CD4-positive, alpha-beta memory T cell (primary cell): ENCODE data around the gene PCDH19. TPM values are rescaled to one million over a fixed set of nuclear protein-coding genes. Genes with fewer than 3 reads are reported as not detected.

Source experiments
- CTCF ChIA-PET: fragments of 350-600 bp; sonication (Branson Sonifier 250); formaldehyde crosslinking; loops from one replicate; lab custom pipeline; 2021; ENCODE audit warnings: inconsistent platforms; ENCODE audit not compliant: partially characterized antibody; lab: Charles Lee
- POLR2A ChIA-PET: fragments of 350-600 bp; sonication (Branson Sonifier 250); formaldehyde crosslinking; loops from one replicate; lab custom pipeline; 2021; ENCODE audit not compliant: partially characterized antibody; lab: Charles Lee
- DNase-seq, 5 donors: peaks; one replicate each; pipeline versions ENCODE4 v3.0.0 to v3.0.0-alpha.2; 2020 to 2022; ENCODE audit warnings: mixed read lengths in 1 of 5
- H3K27ac ChIP-seq: one replicate; pipeline ENCODE4 v1.7.0; 2013; ENCODE audit warnings: low read depth, low read length
- H3K27me3 ChIP-seq: 2 replicates; pipeline ENCODE4 v1.7.0; 2013; ENCODE audit warnings: mild to moderate bottlenecking, low read length, moderate library complexity; ENCODE audit not compliant: insufficient read depth
- H3K36me3 ChIP-seq: 2 replicates; pipeline ENCODE4 v1.7.0; 2013; ENCODE audit warnings: mild to moderate bottlenecking, low read length, moderate library complexity; ENCODE audit not compliant: insufficient read depth
- H3K4me1 ChIP-seq: 2 replicates; pipeline ENCODE4 v1.7.0; 2013; ENCODE audit warnings: mild to moderate bottlenecking, low read length, moderate library complexity; ENCODE audit not compliant: insufficient read depth
- H3K4me3 ChIP-seq, 2 donors: one replicate each; pipeline ENCODE4 v1.7.0; 2013; ENCODE audit warnings: low read length in 2 of 2, mild to moderate bottlenecking in 1 of 2
- H3K9me3 ChIP-seq, 2 donors: one replicate each; pipeline ENCODE4 v1.7.0; 2013; ENCODE audit warnings: low read length in 2 of 2, control low read depth in 1 of 2; ENCODE audit not compliant: control insufficient read depth in 1 of 2
- H3K27ac Mint-ChIP-seq, 7 donors: one replicate each; pipeline ENCODE4 v1.8.0; 2020 to 2021; ENCODE audit warnings: mixed read lengths in 7 of 7, mild to moderate bottlenecking in 6 of 7, inconsistent platforms in 3 of 7, moderate library complexity in 3 of 7
- H3K27me3 Mint-ChIP-seq, 2 donors: one replicate each; pipeline ENCODE4 v1.8.0; 2020 to 2021; ENCODE audit warnings: mixed read lengths in 2 of 2
- H3K36me3 Mint-ChIP-seq, 2 donors: one replicate each; pipeline ENCODE4 v1.8.0; 2020 to 2021; ENCODE audit warnings: mixed read lengths in 2 of 2, inconsistent platforms in 1 of 2, mild to moderate bottlenecking in 1 of 2
- H3K4me1 Mint-ChIP-seq, 4 donors: one replicate each; pipeline ENCODE4 v1.8.0; 2020 to 2021; ENCODE audit warnings: mixed read lengths in 4 of 4, mild to moderate bottlenecking in 1 of 4
- H3K4me3 Mint-ChIP-seq, 8 donors: one replicate each; pipeline ENCODE4 v1.8.0; 2020 to 2021; ENCODE audit warnings: mixed read lengths in 8 of 8, mild to moderate bottlenecking in 7 of 8, moderate library complexity in 6 of 8, inconsistent platforms in 3 of 8
- H3K9me3 Mint-ChIP-seq, 8 donors: one replicate each; pipeline ENCODE4 v1.8.0; 2020 to 2021; ENCODE audit warnings: mixed read lengths in 8 of 8, mild to moderate bottlenecking in 5 of 8, inconsistent platforms in 3 of 8, moderate library complexity in 1 of 8
- intact Hi-C: fragments of 100-400 bp; cut with micrococcal nuclease; formaldehyde crosslinking; loops from one replicate; pipeline ENCODE4 v1.15.1; 2023
- polyA plus RNA-seq, 2 donors: library from polyadenylated mRNA; unstranded; fragments of 300-500 nt; fragmentation: Illumina TruSeq; gene quantifications; one replicate each; pipeline ENCODE4 v1.2.3, GENCODE V29; 2021
- total RNA-seq, 2 experiments: library from RNA; stranded (reverse); gene quantifications; one replicate each; pipeline ENCODE4 v1.2.3, GENCODE V29; 2021

Gene PCDH19
- total and polyA plus RNA-seq, 4 experiments from 2014 or later = not detected

GRCh38 chrX:100263650-100264049 is 146.4 kb downstream of the PCDH19 start:
- no peaks in the 10 kb centered on the region for H3K27me3 ChIP-seq
- CTCF ChIA-PET = no interaction called here
- H3K4me3 Mint-ChIP-seq = no peak overlapping the region
- no peaks in the 10 kb centered on the region for H3K4me1 ChIP-seq
- H3K36me3 Mint-ChIP-seq = no peaks in the 10 kb centered on the region
- no peak overlapping the region for H3K4me3 ChIP-seq
- no peaks in the 10 kb centered on the region for H3K4me1 Mint-ChIP-seq
- H3K27ac Mint-ChIP-seq = no peak overlapping the region
- DNase-seq = no peak
- peaks cover 0 to 2% (median 0%) of the 10 kb centered on the region in 8 donors for H3K9me3 Mint-ChIP-seq
- POLR2A ChIA-PET = no interaction called here
- intact Hi-C loops = no loop called here
- H3K36me3 ChIP-seq = no peaks in the 10 kb centered on the region
- H3K9me3 ChIP-seq = no peaks in the 10 kb centered on the region
- H3K27ac ChIP-seq = no peak overlapping the region
- no peaks in the 10 kb centered on the region for H3K27me3 Mint-ChIP-seq

GRCh38 chrX:100248885-100249493 is 161.1 kb downstream of the PCDH19 start:
- H3K27me3 Mint-ChIP-seq = no peaks in the 10 kb centered on the region

GRCh38 chrX:100247826-100248225 is 162.2 kb downstream of the PCDH19 start:
- DNase-seq = no peak
- H3K4me3 ChIP-seq = no peak overlapping the region
- H3K27ac Mint-ChIP-seq = no peak overlapping the region
- ChIA-PET POLR2A (no interaction called here), CTCF (no interaction called here)
- H3K36me3 Mint-ChIP-seq = no peaks in the 10 kb centered on the region
- H3K4me1 ChIP-seq = no peaks in the 10 kb centered on the region
- no peak overlapping the region for H3K4me3 Mint-ChIP-seq
- H3K27me3 Mint-ChIP-seq = no peaks in the 10 kb centered on the region
- H3K27me3 ChIP-seq = no peaks in the 10 kb centered on the region
- H3K9me3 Mint-ChIP-seq = peaks cover 0 to 4% (median 0%) of the 10 kb centered on the region in 8 donors
- no peaks in the 10 kb centered on the region for H3K9me3 ChIP-seq
- H3K27ac ChIP-seq = no peak overlapping the region
- H3K36me3 ChIP-seq = no peaks in the 10 kb centered on the region
- H3K4me1 Mint-ChIP-seq = no peaks in the 10 kb centered on the region
- intact Hi-C loops = no loop called here

More at GRCh38 chrX:100248885-100249493, 161.1 kb downstream of the PCDH19 start:
- H3K36me3 Mint-ChIP-seq = no peaks in the 10 kb centered on the region
- H3K27ac Mint-ChIP-seq = no peak overlapping the region
- ChIA-PET POLR2A (no interaction called here), CTCF (no interaction called here)
- no peaks in the 10 kb centered on the region for H3K4me1 ChIP-seq
- no peaks in the 10 kb centered on the region for H3K36me3 ChIP-seq
- no peak overlapping the region for H3K27ac ChIP-seq
- intact Hi-C loops = no loop called here
- no peak for DNase-seq
- no peak overlapping the region for H3K4me3 ChIP-seq
- no peak overlapping the region for H3K4me3 Mint-ChIP-seq
- H3K4me1 Mint-ChIP-seq = no peaks in the 10 kb centered on the region
- no peaks in the 10 kb centered on the region for H3K27me3 ChIP-seq
- peaks cover 0 to 5% (median 0%) of the 10 kb centered on the region in 8 donors for H3K9me3 Mint-ChIP-seq
- H3K9me3 ChIP-seq = no peaks in the 10 kb centered on the region

GRCh38 chrX:100244681-100245080 is 165.4 kb downstream of the PCDH19 start:
- intact Hi-C loops = no loop called here
- Histone ChIP-seq H3K4me1 (no peaks in the 10 kb centered on the region), H3K27me3 (no peaks in the 10 kb centered on the region), H3K9me3 (no peaks in the 10 kb centered on the region), H3K4me3 (no peak overlapping the region), H3K27ac (no peak overlapping the region), H3K36me3 (no peaks in the 10 kb centered on the region)
- POLR2A ChIA-PET = no interaction called here
- no peak overlapping the region for H3K4me3 Mint-ChIP-seq
- DNase-seq = no peak
- H3K36me3 Mint-ChIP-seq = no peaks in the 10 kb centered on the region
- H3K27ac Mint-ChIP-seq = no peak overlapping the region
- no peaks in the 10 kb centered on the region for H3K27me3 Mint-ChIP-seq
- H3K9me3 Mint-ChIP-seq = no peaks in the 10 kb centered on the region
- no peaks in the 10 kb centered on the region for H3K4me1 Mint-ChIP-seq
- CTCF ChIA-PET = no interaction called here

Other genes starting within 250 kb of the PCDH19 start
- gene TNMD, start 174.7 kb upstream of the PCDH19 start, total RNA-seq = not detected
- not detected for gene TNMD, start 174.7 kb upstream of the PCDH19 start, polyA plus RNA-seq
- gene TSPAN6, start 226.5 kb upstream of the PCDH19 start, total RNA-seq = 1 to 10 TPM in 1 of 2 experiments, under 1 TPM in 1; 0.93 to 1.2 TPM
- 1 to 10 TPM; 3.9 to 4.1 TPM for gene TSPAN6, start 226.5 kb upstream of the PCDH19 start, polyA plus RNA-seq
- not detected for gene SRPX2, start 233.9 kb upstream of the PCDH19 start, total RNA-seq
- gene SRPX2, start 233.9 kb upstream of the PCDH19 start, polyA plus RNA-seq = not detected